ENCODE results near the gene AK3.
A peak's percentile ranks its signal among the peaks of the same experiment; 100 is the strongest.

Gene AK3

GRCh38 chr9:4738866-4739586, 2.0 kb downstream of the AK3 start:
- no peak for TF ChIP-seq CTCF (IDR thresholded peaks at IDR 0.05)
- no peak overlapping the region for H3K9ac ChIP-seq

GRCh38 chr9:4734150-4734549, 6.9 kb downstream of the AK3 start:
- no peak overlapping the region for H3K4me2 ChIP-seq (ENCODE audit: low read length)
- no peaks in the 10 kb centered on the region for H3K36me3 ChIP-seq (ENCODE audit: control insufficient read depth, insufficient read depth, low read length)
- no peak overlapping the region for H2AFZ ChIP-seq
- no peaks in the 10 kb centered on the region for H3K4me1 ChIP-seq
- no peak for TF ChIP-seq CTCF (IDR thresholded peaks at IDR 0.05)
- no peak overlapping the region for H3K9ac ChIP-seq
- H3K9me3 ChIP-seq (ENCODE audit: control insufficient read depth, low read length): no peaks in the 10 kb centered on the region
- no peak overlapping the region for H3K27ac ChIP-seq
- no peak overlapping the region for H3K4me3 ChIP-seq (ENCODE audit: low read depth, low read length)
- peaks cover 14% of the 10 kb centered on the region for H3K79me2 ChIP-seq
- H3K27me3 ChIP-seq (ENCODE audit: control insufficient read depth, insufficient read depth, low read length): no peaks in the 10 kb centered on the region

More at GRCh38 chr9:4738866-4739586, 2.0 kb downstream of the AK3 start:
- Histone ChIP-seq H3K27me3 (ENCODE audit: control insufficient read depth, insufficient read depth, low read length) (no peaks in the 10 kb centered on the region), H3K79me2 (peaks cover 11% of the 10 kb centered on the region), H3K4me2 (ENCODE audit: low read length) (peak overlapping the region; percentile 97), H3K4me1 (no peaks in the 10 kb centered on the region), H3K4me3 (ENCODE audit: low read depth, low read length) (no peak overlapping the region), H3K27ac (no peak overlapping the region), H3K36me3 (ENCODE audit: control insufficient read depth, insufficient read depth, low read length) (no peaks in the 10 kb centered on the region), H2AFZ (no peak overlapping the region), H3K9me3 (ENCODE audit: control insufficient read depth, low read length) (no peaks in the 10 kb centered on the region)

GRCh38 chr9:4732890-4733289, 8.1 kb downstream of the AK3 start:
- Histone ChIP-seq H3K79me2 (peaks cover 9% of the 10 kb centered on the region), H3K4me1 (no peaks in the 10 kb centered on the region), H3K9ac (no peak overlapping the region), H3K4me3 (ENCODE audit: low read depth, low read length) (no peak overlapping the region), H3K27ac (no peak overlapping the region), H3K4me2 (ENCODE audit: low read length) (no peak overlapping the region), H3K27me3 (ENCODE audit: control insufficient read depth, insufficient read depth, low read length) (no peaks in the 10 kb centered on the region), H2AFZ (no peak overlapping the region), H3K36me3 (ENCODE audit: control insufficient read depth, insufficient read depth, low read length) (no peaks in the 10 kb centered on the region), H3K9me3 (ENCODE audit: control insufficient read depth, low read length) (no peaks in the 10 kb centered on the region)
- no peak for TF ChIP-seq CTCF (IDR thresholded peaks at IDR 0.05)

GRCh38 chr9:4727593-4727992, 13.4 kb downstream of the AK3 start:
- Histone ChIP-seq H3K9ac (no peak overlapping the region), H3K9me3 (ENCODE audit: control insufficient read depth, low read length) (no peaks in the 10 kb centered on the region), H3K4me3 (ENCODE audit: low read depth, low read length) (no peak overlapping the region), H3K36me3 (ENCODE audit: control insufficient read depth, insufficient read depth, low read length) (no peaks in the 10 kb centered on the region), H2AFZ (no peak overlapping the region), H3K27ac (no peak overlapping the region), H3K4me2 (ENCODE audit: low read length) (no peak overlapping the region), H3K4me1 (no peaks in the 10 kb centered on the region), H3K79me2 (peaks cover 6% of the 10 kb centered on the region), H3K27me3 (ENCODE audit: control insufficient read depth, insufficient read depth, low read length) (no peaks in the 10 kb centered on the region)
- no peak for TF ChIP-seq CTCF (IDR thresholded peaks at IDR 0.05)

All from parathyroid adenoma (tissue), 2 donors.